Activated CD4-positive, alpha-beta T cell treated with anti-CD3 and anti-CD28 coated beads, Interleukin-2, amount 10 ng/mL, durations not matched to agents 7 days and 5 days (primary cell): ENCODE results near the gene KCNIP3. TPM values are rescaled to one million over a fixed set of nuclear protein-coding genes. Genes with fewer than 3 reads are reported as not detected.

Experiments used
- CTCF ChIA-PET: fragments of 350-600 bp; sonication (Branson Sonifier 250); formaldehyde crosslinking; loops from one replicate; lab custom pipeline; 2021; ENCODE audit warnings: antibody characterized with exemption; lab: Charles Lee
- POLR2A ChIA-PET: fragments of 350-600 bp; sonication (Branson Sonifier 250); formaldehyde crosslinking; loops from one replicate; lab custom pipeline; 2021; ENCODE audit warnings: antibody characterized with exemption; lab: Charles Lee
- DNase-seq: peaks from one replicate; pipeline ENCODE4 v3.0.0-alpha.2; 2020
- H3K27ac Mint-ChIP-seq: one replicate; pipeline ENCODE4 v1.8.0; 2021; ENCODE audit warnings: mild to moderate bottlenecking, moderate library complexity, mixed read lengths
- H3K27me3 Mint-ChIP-seq: one replicate; pipeline ENCODE4 v1.8.0; 2021; ENCODE audit warnings: mixed read lengths
- H3K36me3 Mint-ChIP-seq: one replicate; pipeline ENCODE4 v1.8.0; 2021; ENCODE audit warnings: low read depth, mixed read lengths
- H3K4me1 Mint-ChIP-seq: one replicate; pipeline ENCODE4 v1.8.0; 2021; ENCODE audit warnings: mixed read lengths
- H3K4me3 Mint-ChIP-seq: one replicate; pipeline ENCODE4 v1.8.0; 2021; ENCODE audit warnings: mild to moderate bottlenecking, moderate library complexity, mixed read lengths
- H3K9me3 Mint-ChIP-seq: one replicate; pipeline ENCODE4 v1.8.0; 2021; ENCODE audit warnings: mixed read lengths
- total RNA-seq, 2 experiments: library from RNA; stranded (reverse); gene quantifications; one replicate each; pipeline ENCODE4 v1.2.3, GENCODE V29; 2021

KCNIP3 gene
- total RNA-seq, 2 experiments from 2014 or later = not detected

DNA sequence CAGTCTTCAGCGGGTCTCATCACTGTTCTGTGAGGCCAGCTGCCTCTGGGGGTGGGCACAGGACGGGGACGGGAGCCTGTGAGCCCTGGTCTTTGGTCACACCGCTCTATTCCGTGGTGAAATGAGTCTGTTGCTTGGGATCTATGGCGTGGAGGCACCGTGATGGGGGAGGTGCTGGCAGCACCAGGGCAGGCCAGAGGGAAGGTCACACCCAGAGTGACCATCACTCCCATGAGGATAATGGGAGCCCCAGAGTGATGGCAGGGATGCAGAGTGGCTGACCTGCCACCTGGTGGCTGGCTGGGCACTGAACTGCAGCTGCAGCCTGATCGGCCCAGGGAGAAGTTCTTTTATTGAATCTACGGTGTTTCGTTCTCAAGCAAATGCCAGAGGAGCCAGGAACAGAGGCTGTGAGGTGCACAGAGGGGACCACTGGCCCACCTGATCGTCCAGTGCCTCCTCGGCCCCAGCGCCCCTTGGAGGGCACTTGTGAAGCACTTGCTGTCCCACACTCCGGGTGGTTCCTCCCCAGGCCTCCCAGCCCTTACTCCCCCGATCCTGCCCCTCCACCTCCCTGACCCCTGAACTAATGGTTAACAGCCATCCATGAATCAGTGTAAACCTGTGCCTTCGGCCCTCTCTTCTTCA, 17.9 kb downstream of the KCNIP3 start:
- no peak for DNase-seq
- H3K4me3 Mint-ChIP-seq = no peak overlapping the region
- no peak overlapping the region for H3K27ac Mint-ChIP-seq
- H3K9me3 Mint-ChIP-seq = no peaks in the 10 kb centered on the region
- ChIA-PET CTCF (no interaction called here), POLR2A (no interaction called here)
- no peaks in the 10 kb centered on the region for H3K36me3 Mint-ChIP-seq
- no peaks in the 10 kb centered on the region for H3K27me3 Mint-ChIP-seq
- no peaks in the 10 kb centered on the region for H3K4me1 Mint-ChIP-seq

DNA sequence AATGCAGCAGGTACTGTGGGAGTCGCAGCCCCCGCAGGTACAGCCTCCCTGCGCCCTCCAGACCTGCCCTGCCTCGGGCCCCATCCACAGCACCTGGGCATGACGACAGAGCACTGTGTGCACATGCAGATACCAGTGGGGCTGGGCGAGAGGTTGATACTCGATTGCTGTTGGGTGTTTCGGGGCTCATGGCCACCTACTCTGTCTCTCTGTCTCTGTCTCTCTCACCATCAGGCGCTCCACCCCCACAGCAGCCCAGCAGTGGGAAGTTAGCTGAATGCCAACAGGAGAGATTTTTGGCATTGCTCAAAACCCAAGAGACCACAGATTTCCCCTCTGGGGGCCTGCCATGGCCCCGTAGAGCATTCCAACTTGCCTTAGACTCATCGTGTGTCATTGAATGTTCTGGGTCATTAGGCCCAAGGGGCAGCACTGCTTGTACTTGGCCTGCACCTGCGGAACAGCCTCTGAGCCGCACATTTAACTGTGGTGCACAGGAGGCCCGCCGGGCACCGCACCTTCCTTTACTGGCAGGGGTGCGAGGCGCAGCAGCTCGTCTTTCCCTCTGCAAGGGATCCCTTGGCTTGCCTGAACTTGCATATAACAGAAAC, 18.8 kb downstream of the KCNIP3 start:
- H3K27me3 Mint-ChIP-seq = no peaks in the 10 kb centered on the region
- H3K4me1 Mint-ChIP-seq = no peaks in the 10 kb centered on the region
- CTCF ChIA-PET = no interaction called here
- POLR2A ChIA-PET = no interaction called here
- no peak for DNase-seq
- H3K36me3 Mint-ChIP-seq = no peaks in the 10 kb centered on the region
- H3K9me3 Mint-ChIP-seq = no peaks in the 10 kb centered on the region
- no peak overlapping the region for H3K4me3 Mint-ChIP-seq
- H3K27ac Mint-ChIP-seq = no peak overlapping the region

DNA sequence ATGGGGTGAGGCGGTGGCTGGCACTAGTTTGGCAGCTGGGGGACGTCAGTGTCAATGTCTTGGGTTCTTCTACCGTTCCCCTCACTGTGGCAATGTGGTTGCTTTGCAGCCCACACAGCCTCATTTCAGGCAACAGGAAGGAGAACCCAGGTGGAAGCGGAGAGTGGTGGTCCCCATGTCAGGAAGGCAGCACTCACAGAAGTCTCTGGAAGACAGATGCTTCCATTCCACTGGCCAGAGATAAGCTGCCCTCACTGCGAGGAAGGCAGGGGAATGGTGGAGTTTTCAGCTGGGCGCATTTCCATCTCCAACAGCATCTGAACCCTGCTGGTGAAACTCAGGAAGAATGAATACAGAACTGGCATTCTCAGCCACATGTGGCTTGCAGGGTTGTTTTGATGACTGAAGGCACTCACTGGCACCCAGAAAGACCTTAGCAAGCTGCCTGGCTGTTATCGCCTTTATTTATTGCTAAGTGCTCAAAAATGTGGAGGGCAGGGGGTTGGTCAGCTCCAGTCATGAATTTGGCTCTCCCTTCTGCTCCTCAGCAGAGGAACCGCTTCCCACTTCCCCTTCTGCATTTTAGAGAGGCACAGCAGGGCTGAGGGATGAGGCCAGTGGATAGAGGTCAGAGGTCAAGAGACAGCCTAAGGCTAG, 19.4 kb downstream of the KCNIP3 start:
- H3K36me3 Mint-ChIP-seq = no peaks in the 10 kb centered on the region

DNA sequence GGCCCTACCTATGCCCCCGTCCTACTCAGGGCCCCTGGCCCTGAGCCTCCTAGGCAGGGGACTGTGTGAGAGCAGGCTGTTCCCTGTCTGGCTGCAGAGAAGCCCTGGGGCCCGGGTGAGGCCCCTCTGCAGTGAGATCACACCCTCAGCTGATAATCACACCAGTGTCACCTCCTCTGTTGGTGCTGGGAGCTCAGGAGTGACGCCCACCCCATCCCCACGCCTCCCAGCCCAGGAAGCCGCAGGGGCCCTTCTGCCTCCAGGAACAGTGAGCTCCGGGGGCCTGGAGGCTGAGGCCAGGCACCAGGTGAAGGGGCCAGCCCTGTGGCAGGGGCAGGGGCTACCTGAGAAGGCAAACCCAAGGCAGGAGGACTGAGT, 20.0 kb downstream of the KCNIP3 start:
- ChIA-PET POLR2A (no interaction called here), CTCF (no interaction called here)
- Mint-ChIP-seq H3K4me3 (no peak overlapping the region), H3K27ac (no peak overlapping the region), H3K9me3 (no peaks in the 10 kb centered on the region), H3K27me3 (no peaks in the 10 kb centered on the region), H3K4me1 (no peaks in the 10 kb centered on the region), H3K36me3 (no peaks in the 10 kb centered on the region)
- DNase-seq = no peak

More for the DNA sequence above, 19.4 kb downstream of the KCNIP3 start:
- no peak for DNase-seq
- ChIA-PET CTCF (no interaction called here), POLR2A (no interaction called here)
- Mint-ChIP-seq H3K27me3 (no peaks in the 10 kb centered on the region), H3K4me3 (no peak overlapping the region), H3K9me3 (no peaks in the 10 kb centered on the region), H3K4me1 (no peaks in the 10 kb centered on the region), H3K27ac (no peak overlapping the region)

DNA sequence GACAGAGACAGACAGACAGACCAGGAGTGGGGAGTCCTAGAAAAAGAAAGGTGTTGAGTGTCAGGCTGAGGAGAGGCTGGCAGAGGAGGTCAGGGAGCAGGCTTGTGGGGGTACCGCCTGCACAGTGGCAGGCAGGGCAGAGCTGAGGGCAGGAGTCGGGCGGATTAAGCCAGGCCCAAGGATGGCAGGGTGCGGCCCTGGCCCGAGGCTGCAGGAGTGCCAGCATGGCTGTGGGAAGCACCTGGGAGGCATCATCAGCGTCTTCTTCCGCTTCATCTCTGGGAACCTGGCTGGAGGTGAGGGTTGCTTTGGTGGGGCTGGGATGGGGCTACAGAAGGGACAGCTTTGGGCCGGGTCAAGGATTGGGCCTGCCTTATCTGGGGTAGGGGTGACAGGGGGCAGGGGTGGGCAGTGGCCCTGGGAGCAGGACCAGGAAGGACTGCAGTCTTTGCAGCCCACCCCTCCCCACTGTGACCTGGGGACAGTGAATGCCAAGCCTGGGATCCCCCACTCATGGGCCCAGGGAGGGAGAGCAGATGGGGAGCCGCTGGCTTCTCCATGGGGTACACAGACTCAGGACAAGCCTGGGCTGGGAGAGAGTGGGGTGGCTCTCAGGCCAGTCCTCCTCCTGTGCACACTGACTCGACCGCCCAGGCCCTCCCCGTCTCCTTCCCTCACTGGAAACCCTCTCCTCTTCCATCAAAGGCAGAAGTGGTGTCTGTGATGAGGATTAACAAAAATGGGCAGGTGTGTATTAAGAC, 20.7 kb downstream of the KCNIP3 start:
- H3K4me1 Mint-ChIP-seq = no peaks in the 10 kb centered on the region
- ChIA-PET CTCF (no interaction called here), POLR2A (no interaction called here)
- DNase-seq = no peak
- H3K36me3 Mint-ChIP-seq = no peaks in the 10 kb centered on the region
- no peaks in the 10 kb centered on the region for H3K9me3 Mint-ChIP-seq
- H3K27ac Mint-ChIP-seq = no peak overlapping the region
- H3K27me3 Mint-ChIP-seq = no peaks in the 10 kb centered on the region
- no peak overlapping the region for H3K4me3 Mint-ChIP-seq

DNA sequence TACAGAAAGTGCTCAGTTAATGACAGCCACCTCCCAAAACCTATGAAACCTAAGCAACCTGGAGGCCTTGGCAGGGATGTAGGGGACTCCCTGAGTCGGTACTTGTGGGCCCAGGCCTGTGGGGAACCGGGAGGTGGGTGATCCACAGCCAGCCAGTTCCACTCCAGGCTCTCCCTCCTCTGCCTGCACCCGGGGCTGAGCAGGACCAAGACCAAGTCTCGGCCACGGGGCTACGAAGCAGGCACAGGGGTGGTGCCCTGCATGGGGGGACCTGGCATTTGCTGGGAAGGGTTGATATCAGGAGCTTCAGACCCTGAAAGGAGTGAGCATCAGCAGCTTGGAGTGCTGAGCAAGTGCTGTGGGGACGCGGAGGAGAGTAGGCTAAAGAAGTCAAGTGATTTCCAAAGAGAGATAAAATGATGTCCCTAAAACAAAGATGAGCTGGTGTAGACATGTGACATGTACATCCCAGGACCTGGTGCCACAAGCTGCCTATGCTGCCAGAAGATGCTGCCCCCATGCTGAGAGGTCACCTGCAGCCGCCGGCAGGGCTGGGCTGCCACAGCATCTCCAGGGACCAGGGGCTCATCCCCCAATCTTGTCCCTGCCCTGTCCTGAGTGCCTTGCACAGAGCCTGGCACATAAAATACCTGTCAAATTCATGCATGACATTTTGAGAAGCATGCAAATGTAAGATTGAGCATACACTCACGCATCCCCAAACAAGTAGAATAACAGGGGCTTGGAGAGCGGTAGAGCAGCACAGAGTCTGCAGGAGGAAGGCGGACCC, 21.5 kb downstream of the KCNIP3 start:
- ChIA-PET POLR2A (no interaction called here), CTCF (no interaction called here)
- DNase-seq = no peak
- no peaks in the 10 kb centered on the region for H3K36me3 Mint-ChIP-seq
- H3K9me3 Mint-ChIP-seq = no peaks in the 10 kb centered on the region
- no peaks in the 10 kb centered on the region for H3K27me3 Mint-ChIP-seq
- no peaks in the 10 kb centered on the region for H3K4me1 Mint-ChIP-seq
- no peak overlapping the region for H3K4me3 Mint-ChIP-seq
- H3K27ac Mint-ChIP-seq = no peak overlapping the region

DNA sequence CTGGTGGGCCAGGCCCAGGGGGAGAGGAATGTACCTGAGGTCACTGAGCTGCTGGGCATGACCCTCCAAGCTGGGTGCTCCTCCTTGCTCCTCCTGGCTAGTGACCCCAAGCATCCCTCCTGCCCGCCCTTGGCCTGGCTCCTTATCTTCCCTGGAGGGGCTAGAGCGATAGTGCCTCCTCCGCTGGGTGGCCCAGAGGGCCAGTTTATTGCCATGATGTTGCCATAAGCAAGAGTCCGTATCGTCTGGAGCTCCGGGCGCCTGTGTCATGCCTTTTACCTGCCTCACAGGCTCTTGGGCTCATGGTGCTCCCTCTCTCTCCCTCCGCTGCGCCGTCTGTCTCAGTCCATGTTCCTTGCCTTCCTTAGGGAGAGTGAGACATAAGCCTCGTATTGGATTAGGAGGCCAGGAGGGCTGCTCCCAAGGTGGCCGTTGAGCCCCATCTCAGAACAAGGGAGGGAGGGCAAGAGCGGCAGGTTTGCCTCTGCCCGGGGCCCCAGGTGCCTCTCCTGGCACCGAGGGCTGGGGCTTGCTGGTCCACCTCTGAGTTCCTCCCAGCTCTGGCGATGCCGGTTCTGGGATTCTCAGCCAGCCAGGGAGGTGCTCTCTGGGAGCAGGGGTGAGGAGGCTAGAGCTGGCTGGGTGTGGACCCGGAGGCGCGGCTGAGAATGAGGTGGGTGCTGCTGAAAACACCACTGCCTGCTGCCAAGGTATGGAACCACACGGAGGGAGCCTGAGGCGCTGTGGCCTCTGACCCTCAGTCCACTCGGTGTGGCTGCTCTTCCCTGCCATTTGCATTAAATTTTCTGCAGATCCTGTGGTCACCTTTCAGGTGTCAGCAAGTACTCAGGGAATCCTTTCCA, 22.6 kb downstream of the KCNIP3 start:
- no peak overlapping the region for H3K4me3 Mint-ChIP-seq
- H3K9me3 Mint-ChIP-seq = no peaks in the 10 kb centered on the region
- CTCF ChIA-PET = no interaction called here
- no peak overlapping the region for H3K27ac Mint-ChIP-seq
- no peaks in the 10 kb centered on the region for H3K36me3 Mint-ChIP-seq
- H3K27me3 Mint-ChIP-seq = no peaks in the 10 kb centered on the region
- no peaks in the 10 kb centered on the region for H3K4me1 Mint-ChIP-seq
- DNase-seq = no peak
- POLR2A ChIA-PET = no interaction called here

DNA sequence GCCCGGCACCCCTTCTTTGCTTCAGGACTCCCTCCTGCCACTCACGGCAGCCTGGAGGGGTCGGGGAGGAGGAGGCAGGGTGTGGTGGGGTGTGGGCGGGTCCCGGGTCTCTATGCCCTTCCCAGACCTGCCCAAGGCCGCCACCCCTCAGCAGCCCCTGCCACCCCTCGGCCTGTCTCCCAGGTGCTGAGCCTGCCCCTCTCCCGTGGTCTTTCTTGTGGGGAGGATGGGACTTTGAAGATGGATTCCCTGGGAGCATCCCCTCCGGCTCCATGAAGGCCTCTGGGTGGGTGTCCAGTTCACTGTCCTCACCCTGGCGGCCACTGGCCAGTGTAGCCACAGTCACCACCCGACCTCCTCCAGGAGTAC, 23.2 kb downstream of the KCNIP3 start:
- DNase-seq = no peak
- Mint-ChIP-seq H3K4me1 (no peaks in the 10 kb centered on the region), H3K27me3 (no peaks in the 10 kb centered on the region), H3K9me3 (no peaks in the 10 kb centered on the region), H3K36me3 (no peaks in the 10 kb centered on the region), H3K4me3 (no peak overlapping the region), H3K27ac (no peak overlapping the region)
- POLR2A ChIA-PET = no interaction called here
- CTCF ChIA-PET = no interaction called here

DNA sequence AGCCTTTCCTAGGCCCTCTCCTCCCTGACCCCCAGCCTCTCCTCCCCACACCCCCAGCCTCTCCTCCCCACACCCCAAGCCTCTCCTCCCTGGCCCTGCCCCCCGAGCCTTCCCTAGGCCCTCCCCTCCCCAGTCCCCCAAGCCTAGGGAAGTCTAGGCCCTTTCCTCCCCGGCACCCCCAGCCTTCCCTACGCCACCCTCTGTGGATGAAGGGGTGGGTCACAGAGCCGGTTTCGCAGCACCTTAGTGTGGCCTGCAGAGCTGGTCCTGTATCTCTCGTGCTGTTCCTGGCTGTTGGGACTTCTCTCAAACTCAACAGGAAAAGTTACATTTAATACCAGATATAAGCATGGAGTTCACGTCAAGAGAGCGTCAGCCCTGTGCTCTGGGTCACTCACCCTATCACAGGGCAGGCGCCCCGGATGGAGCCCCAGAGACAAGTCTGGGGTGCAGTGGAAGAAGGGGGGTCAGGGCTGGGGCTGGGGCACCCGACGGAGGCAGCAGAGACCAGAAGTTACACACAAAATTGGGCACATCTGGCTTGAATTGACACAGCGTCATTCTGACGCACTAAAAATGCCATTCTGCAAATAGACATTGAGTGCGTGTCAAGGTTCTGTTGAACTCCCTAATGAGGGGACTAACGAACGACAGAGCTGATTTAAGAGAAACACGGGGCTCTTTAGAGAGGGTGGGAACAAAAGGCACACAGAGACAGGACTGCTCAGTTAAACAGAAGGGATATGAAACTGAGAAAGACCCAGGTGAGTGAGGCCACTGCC, 24.0 kb downstream of the KCNIP3 start:
- Mint-ChIP-seq H3K4me3 (no peak overlapping the region), H3K27me3 (no peaks in the 10 kb centered on the region), H3K36me3 (no peaks in the 10 kb centered on the region), H3K4me1 (no peaks in the 10 kb centered on the region), H3K27ac (no peak overlapping the region), H3K9me3 (peaks cover 8% of the 10 kb centered on the region)
- ChIA-PET POLR2A (no interaction called here), CTCF (no interaction called here)
- DNase-seq = no peak

DNA sequence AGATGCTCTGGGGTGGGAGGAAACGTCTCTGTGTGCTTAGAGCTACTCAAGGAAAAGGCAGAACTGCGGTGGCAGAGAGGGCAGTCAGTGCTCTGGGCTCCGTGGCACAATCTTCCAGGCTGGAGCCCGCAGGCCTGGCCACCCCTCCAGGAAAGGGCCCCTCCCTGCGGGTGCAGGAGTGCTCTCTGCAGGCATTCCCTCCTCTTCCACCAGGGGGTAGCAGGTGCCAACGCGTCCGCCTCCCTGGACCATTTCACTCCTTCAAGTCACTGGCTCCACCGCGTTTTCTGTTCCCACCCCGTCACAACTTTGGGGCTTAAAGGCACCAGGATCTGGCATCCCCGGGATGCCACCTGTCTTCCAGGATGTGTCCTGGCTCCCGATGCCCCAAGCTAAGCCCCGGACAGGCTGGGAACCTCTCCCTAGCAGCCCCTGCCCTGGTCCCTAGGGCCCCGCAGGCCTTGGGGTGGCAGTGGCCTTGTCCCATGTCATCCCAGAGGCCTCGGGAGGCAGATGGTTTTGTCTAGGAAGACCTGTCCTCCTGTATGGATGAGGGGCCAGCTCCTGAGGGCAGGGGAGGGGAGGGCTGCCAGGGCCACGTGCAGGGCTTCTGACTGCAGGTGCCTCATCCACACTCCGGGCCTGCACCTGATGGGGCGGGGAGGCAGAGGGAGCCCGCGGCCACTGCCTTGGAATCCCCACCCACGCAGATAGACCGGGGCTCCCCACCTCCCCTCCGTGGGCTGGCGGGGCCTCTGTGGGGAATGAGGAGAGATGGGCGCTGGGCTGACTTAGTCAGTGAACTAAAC, 26.4 kb downstream of the KCNIP3 start:
- Mint-ChIP-seq H3K9me3 (peaks cover 8% of the 10 kb centered on the region), H3K27ac (no peak overlapping the region), H3K27me3 (no peaks in the 10 kb centered on the region), H3K4me3 (no peak overlapping the region), H3K4me1 (no peaks in the 10 kb centered on the region), H3K36me3 (no peaks in the 10 kb centered on the region)
- POLR2A ChIA-PET = no interaction called here
- DNase-seq = no peak
- CTCF ChIA-PET = no interaction called here

DNA sequence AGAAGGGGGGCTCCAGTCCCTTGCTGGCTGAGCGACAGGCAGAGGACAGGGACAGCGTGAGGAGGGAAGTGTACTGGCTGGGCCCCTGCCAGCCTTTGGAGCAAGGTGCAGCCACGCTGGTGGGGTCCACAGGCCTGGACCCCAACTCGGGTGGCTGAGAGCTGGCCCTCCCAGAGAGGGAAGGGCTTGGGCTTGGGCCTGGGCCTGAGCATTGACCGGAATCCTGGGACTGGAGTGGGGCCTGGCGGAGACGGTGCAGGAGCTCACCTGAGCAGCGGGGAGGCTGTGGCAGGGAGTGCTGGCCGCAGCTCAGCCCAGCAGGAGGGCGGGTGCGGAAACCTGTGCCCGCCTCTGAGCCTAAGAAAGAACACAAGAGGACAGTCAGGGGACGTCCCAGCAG, 27.9 kb downstream of the KCNIP3 start:
- H3K4me3 Mint-ChIP-seq = no peak overlapping the region
- CTCF ChIA-PET = interaction anchor here (1.0 kb wide), 1 partner anchor 21 kb away, joined by 3 read pairs; no protein-coding TSS in a partner anchor
- POLR2A ChIA-PET = no interaction called here
- no peak for DNase-seq
- H3K9me3 Mint-ChIP-seq = peaks cover 8% of the 10 kb centered on the region
- H3K27me3 Mint-ChIP-seq = no peaks in the 10 kb centered on the region
- H3K36me3 Mint-ChIP-seq = no peaks in the 10 kb centered on the region
- H3K27ac Mint-ChIP-seq = no peak overlapping the region
- H3K4me1 Mint-ChIP-seq = no peaks in the 10 kb centered on the region
